GM12865 (cell line): ENCODE measurements around the gene VSTM4.

ENCODE experiments used
- DNase-seq: peaks from one replicate; pipeline ENCODE4 v3.0.0; 2010; ENCODE audit warnings: low read depth
- H3K4me3 ChIP-seq: 2 replicates; pipeline ENCODE4 v1.5.1; 2011; ENCODE audit warnings: mild to moderate bottlenecking, low read depth, low read length, control low read depth
- TF ChIP-seq, protein P1 (sequence below): IDR thresholded peaks from 2 replicates; pipeline ENCODE4 v1.5.1; 2011; ENCODE audit warnings: low read length, control low read depth, low read depth, inconsistent platforms; ENCODE audit not compliant: insufficient read depth; ENCODE audit errors: missing control alignments

The VSTM4 gene

DNA sequence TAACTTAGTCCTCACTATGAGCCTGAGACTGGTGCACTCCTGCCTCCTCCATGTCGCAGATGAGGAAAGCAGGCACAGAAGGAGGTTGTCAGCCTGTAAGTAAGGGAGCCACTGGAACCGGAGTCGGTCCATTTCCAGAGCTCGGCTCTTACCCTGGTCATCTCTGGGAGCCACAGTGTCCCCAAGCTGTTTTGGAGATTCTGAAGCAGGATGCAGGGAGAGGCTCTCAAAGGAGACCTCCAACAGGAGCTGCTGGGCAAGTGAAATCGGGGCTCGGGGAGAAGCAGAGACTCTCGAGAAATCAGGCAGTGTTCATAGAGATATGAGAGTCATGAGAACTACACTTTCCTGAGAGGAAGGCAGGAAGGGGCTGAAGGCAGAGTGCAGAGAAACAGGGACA lies 39.0 kb downstream of the VSTM4 start:
- TF ChIP-seq, protein P1, sequence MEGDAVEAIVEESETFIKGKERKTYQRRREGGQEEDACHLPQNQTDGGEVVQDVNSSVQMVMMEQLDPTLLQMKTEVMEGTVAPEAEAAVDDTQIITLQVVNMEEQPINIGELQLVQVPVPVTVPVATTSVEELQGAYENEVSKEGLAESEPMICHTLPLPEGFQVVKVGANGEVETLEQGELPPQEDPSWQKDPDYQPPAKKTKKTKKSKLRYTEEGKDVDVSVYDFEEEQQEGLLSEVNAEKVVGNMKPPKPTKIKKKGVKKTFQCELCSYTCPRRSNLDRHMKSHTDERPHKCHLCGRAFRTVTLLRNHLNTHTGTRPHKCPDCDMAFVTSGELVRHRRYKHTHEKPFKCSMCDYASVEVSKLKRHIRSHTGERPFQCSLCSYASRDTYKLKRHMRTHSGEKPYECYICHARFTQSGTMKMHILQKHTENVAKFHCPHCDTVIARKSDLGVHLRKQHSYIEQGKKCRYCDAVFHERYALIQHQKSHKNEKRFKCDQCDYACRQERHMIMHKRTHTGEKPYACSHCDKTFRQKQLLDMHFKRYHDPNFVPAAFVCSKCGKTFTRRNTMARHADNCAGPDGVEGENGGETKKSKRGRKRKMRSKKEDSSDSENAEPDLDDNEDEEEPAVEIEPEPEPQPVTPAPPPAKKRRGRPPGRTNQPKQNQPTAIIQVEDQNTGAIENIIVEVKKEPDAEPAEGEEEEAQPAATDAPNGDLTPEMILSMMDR = no peak
- H3K4me3 ChIP-seq = no peak overlapping the region
- DNase-seq = no peak

DNA sequence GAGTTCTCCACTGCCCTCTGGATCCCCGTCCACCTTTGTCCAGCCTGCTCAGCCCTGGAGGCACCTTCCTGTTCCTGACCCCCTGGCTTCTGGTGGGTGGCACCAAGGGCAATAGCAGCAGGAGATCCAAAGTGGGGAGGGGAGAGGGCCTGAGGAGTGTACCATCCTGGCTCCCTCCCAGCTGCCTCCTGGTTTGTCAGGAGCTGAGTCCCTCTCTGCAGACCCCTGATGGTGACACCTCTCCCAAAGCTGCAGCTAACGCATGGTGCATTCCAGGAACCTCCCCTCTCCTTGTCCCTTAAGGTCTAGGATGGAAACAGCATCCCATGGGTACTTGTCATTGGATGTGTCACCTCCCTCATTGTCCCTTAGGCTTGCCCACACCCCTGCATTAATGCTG lies 39.6 kb downstream of the VSTM4 start:
- no peak overlapping the region for H3K4me3 ChIP-seq
- DNase-seq = no peak
- TF ChIP-seq, protein P1 = no peak

DNA sequence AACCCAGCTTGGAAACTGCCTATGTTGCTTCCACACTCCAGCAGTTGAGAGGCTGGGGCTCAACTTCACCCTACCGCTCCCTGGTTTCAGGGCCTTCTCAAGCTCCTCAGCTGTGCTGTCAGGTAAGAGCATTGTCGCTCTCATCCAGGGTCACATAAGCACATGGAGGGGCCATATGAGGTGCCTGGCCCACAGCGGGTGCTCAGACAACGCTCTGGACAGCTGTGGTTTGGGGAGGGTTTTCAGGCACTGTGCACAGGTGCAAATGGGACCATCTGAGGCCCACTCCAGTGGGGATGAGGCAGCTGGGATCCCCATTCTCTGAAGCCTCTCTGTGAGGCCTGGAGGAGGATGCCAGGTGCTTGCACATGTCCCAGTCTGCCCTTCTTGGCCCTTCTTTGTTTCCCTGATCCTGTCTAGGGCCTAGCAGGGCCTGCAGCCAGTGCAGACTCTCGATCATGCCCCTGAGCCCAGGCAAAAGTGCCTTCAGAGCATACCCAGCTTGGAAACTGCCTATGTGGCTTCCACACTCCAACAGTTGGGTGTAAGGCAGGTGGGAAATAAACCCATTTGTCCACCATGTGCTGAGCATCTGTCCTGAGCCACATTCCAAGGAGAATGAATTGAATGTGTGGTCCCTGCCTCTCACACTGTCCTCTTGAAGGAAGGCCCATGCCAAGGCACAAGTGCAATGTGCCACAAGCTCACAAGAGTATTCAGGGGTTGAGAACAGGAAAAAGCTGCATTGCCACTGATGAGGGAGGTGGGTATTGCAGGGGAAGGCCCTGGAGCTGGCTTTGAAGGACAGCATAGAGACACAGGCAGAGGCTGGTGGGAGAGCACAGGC lies 40.3 kb downstream of the VSTM4 start:
- no peak overlapping the region for H3K4me3 ChIP-seq
- TF ChIP-seq, protein P1 = no peak
- no peak for DNase-seq

DNA sequence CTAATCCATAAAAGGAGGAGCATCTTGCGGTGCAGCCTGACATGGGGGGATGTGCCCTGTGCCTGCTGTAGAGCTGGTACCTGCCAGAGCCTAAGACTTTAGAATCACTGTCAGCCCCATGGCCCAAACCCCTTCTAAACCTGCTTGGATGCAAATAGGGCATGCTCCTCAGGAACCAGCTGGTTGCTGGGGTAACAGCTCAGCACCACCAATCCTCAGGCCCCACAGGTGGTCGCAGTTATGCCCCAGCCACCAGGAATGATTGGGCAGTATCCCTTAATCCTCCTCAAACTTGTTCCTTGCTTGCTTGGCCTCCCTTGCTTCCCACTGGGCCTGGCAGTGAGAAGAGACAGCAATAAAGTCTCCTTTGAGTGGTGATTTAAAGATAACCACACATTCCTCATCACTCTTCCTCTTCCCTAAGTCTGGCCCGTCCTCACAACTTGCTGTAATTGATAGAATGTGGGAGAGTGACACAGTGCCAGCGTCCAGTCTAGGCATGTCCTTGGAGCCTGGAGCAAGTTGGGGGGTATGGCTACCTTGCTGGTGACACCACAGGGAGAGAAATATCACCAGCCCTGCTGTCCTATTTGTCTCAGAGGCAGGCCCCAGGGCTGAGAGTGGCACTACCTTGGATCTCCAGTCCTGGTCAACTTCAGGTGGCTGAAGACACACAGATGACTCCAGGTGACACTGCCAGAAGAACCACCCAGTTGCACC lies 43.0 kb downstream of the VSTM4 start:
- no peak for DNase-seq
- TF ChIP-seq, protein P1 = no peak
- H3K4me3 ChIP-seq = no peak overlapping the region

DNA sequence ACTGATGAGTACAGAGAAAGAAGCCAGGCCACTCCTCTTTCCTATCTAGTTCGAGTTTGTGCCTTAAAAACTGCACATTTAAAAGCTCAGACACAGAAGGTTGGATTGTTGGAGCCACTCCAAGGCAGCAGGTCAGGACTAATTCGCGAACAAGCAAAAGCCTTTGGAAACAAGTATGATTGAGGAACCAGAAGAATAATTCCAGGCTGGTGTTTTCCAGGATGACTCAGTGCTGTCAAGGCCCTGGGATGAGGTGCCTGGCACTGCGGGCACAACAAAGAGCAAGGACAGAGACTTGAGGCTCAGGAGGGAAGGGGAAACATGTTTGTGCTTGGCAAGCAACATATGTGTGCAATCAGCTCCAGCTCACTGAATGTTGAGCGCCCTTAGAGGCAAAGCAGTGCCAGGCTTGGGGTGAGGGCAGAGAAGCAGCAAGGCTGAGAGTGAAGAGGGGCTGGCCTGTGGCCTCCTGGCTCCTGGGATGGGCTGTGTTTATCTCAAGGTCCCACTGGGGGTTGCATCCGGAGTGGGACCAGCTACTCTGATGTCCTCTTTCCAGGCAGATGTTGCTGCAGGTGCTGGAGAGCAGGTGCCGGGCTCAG lies 44.1 kb downstream of the VSTM4 start:
- TF ChIP-seq, protein P1 = no peak
- H3K4me3 ChIP-seq = no peak overlapping the region
- no peak for DNase-seq

DNA sequence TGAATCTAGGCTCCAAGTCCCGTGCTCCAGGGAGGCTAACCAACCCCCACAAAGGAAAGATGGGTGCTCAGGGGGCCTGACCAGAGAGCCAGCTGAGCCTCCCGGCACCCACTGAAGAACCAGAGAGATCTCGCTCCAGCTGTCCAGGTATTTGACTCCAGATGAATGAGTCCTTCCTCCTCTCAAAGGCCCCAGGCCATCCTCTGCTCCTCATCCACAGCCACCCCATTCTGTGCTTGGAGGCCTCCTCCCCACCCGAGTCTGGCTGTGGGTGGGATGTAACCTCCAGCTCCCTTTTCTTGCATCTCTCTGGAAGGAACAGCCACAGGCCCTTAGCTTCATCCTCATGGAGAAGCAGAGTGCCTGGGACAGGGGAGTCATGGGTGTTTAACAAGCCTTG lies 44.6 kb downstream of the VSTM4 start:
- DNase-seq = no peak

More for the DNA sequence above, 44.6 kb downstream of the VSTM4 start:
- H3K4me3 ChIP-seq = no peak overlapping the region
- TF ChIP-seq, protein P1 = no peak
